Measurements from ENCODE around the gene PPAN.

PPAN gene

DNA sequence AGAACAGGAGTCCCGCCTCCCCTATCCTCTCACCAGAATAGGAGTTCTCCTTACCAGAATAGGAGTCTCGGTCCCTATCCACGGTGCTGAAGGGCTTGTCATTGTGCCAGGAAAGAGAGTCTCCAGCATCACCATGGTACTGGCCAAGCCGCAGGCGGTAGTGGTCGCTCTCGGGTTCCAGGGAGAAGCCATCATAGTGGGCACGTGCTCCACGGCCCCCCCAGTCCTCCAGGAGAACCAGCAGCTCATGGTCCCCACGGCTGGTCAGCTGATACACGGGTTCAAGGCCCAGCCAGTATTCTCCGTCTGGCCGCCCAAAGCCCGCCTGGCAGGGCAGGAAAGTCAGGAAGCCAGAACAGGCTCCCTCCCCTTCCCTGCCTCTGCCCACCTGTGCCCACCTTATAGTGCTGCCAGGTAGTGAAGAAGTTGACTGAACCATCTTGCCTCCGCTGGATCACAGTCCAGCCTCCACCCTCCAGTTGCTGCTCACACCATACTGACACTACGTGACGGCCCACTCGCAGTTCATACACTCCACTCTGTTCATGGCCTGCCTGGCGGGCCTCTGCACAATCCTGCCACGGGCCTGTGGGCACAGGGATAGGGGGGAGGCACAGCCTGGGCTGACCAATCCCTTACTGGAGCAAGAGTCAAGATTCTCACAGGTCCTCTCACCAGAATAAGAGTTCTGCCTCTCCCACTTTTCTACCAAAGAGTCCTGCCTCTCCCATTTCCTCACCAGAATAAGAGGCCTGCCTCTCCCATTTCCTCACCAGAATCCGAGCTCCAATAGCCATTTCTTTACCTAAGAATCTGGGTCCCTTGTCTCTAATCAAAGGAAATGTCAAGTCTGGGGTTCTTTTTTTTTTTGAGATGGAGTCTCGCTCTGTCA, 12.6 kb upstream of the PPAN start:
- no peak for DNase-seq

DNA sequence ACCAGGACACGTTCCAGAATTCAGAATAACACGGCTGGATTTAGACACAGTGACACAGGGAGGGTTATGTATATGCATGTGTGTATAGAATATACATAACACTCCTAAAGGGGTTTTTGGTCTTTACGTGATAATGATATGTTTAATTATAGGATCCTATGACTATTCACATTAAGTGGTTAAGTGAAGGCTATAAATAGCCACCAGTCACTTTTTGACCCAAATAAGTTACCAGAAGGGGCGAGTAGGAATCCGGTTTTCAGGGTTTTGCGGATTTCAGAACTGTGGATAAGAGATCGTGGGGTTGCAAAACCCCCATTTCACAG, 10.6 kb upstream of the PPAN start:
- DNase-seq: no peak

DNA sequence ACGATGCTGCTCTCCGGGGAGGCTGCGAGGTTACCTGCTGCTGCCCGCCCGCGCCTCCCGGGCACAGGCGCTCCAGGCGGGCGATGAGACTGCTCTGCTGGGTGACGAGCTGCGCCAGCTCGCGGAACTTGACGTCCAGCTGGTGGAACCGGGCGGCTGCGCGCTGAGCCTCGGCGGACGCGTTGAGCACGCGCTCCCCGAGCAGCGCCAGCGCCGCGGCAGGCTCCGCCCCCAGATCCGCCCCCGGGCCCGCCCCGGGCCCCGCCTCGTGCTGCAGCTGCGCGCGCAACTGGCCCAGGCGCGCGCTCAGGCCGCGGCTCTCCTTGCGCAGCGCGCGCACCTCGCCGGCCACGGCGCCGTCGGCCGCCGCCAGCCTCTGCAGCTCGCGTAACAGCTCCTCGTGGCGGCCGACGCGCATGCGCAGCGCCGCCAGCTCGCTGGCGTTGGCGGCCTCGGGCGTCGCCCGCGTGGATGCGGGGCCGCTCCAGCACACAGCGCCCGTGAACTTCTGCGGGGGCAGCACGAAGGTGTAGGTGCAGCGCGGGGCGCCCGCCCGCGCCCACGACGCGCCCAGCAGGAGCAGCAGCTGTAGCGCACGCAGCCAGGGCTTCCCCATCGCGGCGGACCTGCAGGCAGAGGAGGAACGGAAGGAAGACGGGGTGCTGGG, 10.1 kb upstream of the PPAN start:
- DNase-seq: peak; percentile 96

DNA sequence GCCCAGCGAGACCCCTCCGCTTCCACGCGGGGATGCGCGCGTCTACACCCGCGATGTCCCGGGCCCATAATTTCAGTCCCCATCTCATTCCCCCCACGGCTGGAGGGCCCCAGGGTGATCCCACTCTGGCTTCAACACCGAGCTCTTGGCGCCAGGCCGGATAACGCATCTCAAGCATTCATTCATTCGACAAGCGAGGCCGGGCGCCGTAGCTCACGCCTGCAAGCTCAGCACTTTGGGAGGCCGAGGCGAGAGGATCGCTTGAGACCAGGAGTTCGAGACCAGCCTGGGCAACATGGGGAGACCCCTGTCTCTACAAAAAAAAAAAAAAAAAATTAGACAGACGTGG, 9.6 kb upstream of the PPAN start:
- no peak for DNase-seq

DNA sequence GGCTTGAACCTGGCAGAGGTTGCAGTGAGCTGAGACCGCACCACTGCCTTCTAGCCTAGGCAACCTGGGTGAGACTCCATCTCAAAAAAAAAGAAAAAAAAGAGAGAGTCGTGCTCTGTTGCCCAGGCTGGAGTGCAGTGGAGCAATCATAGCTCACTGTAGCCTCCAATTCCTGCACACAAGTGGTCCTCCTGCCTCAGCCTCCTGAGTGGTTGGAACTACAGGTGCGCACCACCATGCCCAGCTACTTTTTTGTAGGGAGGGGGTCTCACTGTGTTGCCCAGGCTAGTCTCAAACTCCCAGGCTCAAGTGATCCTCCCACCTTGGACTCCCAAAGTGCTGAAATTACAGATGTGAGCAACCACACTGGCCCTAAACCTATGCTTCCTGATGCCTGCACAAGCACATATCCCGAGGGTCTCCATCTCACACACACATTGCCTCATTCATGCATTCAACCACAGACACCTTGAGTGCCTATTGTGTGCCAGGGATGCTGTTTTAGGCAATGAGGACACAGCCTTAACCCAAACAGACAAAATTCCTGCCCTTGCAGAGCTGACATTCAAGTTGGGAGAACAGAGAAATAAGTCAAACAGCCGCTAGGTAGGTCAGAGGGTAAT, 5.9 kb upstream of the PPAN start:
- no peak for DNase-seq

DNA sequence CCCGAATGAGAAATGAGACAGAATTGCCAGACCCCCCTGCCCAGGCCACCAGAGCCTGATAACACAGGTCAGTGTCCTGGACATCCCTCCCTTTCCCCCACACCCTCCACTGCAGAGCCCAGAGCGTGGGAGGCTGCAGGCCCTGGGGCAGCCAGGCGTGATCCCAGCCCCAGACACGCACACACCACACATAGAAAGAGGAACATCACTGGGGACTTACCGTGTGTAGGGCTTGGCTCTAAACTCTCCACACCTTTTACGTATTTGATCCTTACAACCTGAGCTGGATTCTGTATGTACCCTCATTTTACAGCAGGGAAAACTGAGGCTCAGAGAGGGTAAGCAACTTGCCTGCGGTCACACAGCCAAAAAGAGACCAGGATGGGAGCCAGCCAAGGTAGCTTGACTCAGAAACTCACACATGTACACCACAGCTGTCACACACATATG, 3.4 kb upstream of the PPAN start:
- no peak for DNase-seq

DNA sequence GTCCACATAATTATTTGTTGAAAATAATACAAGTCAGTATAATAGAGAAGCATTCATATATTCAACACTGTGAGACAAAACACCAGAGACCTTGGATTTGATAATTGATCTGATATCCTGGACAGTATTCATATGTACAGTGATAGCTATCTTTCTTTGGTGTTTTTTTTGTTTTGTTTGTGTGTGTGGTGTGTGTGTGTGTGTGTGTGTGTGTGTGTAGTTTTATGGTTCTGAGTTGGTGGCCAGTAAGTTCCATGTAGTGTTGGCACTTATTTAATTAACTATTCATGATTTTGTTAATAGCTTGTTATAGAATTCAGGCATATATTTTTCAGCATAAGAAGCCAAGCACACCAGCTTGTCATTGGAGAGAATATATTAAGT, 2.0 kb upstream of the PPAN start:
- no peak for DNase-seq

DNA sequence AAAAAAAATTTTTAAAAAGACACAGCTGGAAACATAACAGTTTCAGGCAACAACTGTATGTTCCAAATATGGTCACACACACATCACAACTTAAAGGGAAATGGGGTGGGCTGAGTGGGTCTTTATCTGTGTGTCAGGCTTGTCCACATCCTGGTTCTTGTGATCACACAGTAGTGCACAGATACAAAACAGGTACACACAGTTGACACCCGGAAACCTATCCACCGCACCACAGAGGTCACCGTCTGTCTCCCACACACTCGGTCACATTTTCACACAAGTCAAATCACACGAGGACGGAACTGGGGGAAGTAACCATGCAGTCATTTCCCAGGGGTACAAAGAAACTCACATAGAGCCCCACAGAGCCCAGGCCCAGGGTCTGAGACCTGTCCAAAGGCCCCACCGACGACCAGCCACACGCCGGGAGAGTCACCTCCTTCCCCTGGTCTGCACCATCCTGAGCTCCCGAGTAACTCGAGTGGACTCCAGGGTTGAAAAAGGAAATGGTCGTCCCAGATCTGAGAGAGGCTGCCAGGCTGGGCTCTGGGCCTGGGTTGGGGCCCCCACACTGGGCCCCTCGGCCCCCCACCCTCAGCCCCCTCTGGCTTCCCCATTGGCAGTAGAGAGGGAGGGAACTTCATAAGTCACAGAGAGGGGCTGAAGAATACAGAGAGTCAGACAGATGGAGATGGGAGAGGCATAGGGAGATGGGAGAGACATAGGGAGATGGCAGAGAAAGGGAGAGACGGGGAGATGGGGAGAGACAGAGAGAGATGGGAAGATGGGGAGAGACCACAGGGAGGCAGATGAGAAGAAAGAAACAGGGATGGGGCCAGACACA, 1.3 kb upstream of the PPAN start:
- DNase-seq: peak; percentile 90

DNA sequence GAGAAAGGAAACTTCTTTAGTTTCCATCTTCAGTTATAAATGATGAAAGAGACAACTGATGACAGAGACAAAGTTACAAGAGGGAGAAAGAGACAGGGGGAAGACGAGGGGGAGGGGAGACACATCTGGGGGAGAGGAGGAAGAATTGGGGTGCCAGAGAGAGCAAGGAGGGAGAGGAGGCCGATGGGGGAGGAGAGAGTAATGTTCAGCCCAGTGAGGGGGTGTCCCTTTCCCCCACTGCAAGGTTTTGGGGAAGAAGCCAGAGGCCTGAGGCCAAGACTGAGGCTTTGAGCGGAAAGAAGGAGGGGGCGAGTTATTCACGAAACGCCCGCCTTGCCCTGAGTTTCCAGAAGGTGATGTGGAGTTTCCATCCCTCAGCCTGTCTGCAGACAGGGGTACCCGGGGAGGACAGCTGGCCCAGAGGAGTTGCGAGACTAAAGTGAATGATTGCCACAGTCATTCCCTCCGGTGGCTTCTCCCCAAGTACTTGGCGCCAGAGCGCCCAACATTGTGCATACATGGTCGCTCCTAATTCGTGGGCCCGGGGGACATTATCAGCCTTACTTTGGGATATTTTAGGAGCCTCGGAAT, 558 bp upstream of the PPAN start:
- peak; percentile 92 for DNase-seq

DNA sequence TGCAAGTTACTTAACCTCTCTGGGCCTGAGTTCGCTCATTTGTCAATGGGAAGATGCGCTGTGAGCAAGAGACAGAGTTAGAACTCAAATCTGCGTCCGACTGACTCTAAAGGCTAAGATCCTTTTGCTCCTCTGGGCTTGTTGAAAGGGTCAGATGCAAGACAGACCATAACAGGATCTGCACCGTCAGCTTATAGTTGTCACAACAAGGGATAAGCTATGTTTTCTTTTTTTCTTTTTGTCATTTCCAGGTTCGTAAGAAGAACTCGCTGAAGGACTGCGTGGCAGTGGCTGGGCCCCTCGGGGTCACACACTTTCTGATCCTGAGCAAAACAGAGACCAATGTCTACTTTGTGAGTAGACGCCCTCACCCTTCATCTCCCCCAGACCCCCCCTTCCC, 1.1 kb downstream of the PPAN start:
- no peak for DNase-seq

DNA sequence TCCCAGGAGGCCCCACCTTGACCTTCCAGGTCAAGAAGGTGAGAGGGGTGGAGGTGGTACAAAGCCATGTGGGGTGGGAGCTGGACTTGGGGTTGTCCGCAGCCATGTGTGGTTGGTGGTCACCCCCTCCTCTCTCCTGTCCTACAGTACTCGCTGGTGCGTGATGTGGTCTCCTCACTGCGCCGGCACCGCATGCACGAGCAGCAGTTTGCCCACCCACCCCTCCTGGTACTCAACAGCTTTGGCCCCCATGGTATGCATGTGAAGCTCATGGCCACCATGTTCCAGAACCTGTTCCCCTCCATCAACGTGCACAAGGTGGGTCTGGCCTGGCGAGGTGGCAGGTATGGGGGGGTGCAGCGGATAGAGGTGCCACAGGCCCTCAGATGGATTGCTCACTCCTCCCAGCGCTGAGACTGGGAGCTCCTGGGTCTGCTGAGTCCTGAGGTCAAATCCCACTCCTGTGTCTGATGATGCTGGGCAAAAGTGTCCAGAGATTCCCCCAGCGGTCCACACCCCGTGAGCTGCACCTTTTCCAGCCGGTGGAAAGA, 1.7 kb downstream of the PPAN start:
- no peak for DNase-seq

DNA sequence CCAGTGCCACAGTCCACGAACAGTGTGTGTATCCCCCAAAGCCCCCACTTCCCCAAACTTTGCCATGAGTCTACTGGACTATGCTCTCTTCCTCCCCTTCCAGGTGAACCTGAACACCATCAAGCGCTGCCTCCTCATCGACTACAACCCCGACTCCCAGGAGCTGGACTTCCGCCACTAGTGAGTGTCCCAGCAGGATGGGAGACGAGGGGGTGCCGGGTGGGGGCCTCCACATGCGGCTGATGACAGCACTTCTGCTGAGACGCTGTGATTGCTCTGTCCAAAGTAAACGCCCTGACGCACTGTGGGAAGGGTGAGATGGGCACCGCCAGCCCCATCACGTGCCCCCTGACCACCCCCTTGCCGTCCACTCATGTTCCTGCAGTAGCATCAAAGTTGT, 3.4 kb downstream of the PPAN start:
- no peak for DNase-seq

DNA sequence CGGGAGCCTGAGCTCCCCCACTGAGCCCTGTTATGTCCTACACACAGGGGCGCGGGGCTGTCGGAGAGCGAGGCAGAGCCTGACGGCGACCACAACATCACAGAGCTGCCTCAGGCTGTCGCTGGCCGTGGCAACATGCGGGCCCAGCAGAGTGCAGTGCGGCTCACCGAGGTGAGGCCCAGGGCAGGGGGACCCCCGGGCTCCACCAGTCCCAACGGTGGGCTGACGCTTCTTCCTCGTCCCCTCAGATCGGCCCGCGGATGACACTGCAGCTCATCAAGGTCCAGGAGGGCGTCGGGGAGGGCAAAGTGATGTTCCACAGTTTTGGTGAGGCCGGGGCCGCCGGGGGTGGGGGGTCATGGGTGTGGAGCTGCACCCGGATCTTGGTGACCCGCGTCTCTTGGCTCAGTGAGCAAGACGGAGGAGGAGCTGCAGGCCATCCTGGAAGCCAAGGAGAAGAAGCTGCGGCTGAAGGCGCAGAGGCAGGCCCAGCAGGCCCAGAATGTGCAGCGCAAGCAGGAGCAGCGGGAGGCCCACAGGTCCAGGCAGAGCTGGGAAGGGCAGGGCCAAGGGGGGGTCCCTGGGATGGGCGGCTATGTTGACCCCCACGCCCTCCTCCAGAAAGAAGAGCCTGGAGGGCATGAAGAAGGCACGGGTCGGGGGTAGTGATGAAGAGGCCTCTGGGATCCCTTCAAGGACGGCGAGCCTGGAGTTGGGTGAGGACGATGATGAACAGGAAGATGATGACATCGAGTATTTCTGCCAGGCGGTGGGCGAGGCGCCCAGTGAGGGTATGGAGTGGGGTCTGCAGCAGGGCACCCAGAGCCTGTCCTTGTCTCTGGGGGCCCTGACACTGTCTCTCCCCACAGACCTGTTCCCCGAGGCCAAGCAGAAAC, 4.2 kb downstream of the PPAN start:
- DNase-seq: no peak

DNA sequence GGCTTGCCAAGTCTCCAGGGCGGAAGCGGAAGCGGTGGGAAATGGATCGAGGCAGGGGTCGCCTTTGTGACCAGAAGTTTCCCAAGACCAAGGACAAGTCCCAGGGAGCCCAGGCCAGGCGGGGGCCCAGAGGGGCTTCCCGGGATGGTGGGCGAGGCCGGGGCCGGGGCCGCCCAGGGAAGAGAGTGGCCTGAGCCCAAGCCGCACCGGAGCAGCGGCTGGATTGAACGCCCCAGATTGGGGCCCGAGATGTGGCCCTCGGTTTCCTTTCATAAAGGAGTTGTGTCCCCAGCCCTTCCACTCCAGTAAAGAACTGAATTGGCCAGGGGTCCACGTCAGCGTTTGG, 4.8 kb downstream of the PPAN start:
- no peak for DNase-seq

DNA sequence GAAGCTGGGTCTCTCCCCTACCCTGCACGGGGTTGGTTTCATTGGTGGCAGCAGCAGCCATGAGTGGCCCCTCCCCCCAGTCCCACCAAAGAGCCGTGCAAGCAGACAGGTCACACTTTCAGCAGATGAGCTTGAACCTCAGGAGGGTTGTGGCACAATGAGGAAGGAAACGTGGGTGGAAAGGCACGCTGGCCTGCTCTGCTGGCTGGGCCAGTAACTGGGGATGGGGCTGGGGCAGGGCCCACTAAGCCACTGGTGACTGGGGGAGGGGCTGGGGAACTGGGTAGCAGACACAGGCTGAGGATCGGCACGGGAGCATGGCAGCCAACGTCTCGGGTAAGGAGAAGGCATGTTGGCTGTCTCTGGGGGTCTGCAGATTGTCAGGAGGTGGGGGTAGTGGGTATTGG, 5.2 kb downstream of the PPAN start, which contains the start of gene P2RY11:
TSS of gene P2RY11 (plus strand) at position 289 of the 407 bp plus-strand sequence. CDS start at position 318, 29 bp downstream.
- DNase-seq: peak; percentile 73

DNA sequence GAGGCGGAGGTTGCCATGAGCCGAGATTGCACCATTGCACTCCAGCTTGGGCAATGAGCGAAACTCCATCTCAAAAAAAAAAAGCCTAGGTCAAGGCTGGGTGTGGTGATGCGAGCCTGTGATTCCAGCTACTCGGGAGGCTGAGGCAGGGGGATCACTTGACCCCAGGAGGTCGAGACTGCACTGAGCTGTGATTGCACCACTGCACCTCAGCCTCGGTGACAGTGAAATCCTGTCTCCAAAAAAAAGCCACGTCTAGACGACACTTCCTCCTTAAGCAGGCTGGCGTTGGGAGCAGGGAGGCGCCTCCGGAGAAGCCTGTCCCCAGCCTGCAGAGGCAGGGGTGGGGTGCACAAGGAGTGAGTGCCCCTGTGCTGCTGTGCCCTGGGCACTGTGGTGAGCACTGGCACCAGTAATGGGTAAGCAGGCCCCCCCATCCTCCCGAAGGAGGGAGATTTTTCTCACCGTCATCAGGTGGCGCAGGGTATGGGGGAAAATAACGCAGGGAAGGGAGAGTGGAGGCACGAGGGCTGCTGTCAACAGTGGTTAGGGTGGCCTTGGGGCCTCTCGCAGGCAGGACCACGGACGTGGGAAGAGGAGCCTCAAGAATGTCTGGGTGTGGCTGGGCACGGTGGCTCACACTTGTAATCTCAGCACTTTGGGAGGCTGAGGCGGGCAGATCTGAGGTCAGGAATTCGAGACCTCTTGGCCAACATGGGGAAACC, 6.0 kb downstream of the PPAN start:
- peak; percentile 83 for DNase-seq

DNA sequence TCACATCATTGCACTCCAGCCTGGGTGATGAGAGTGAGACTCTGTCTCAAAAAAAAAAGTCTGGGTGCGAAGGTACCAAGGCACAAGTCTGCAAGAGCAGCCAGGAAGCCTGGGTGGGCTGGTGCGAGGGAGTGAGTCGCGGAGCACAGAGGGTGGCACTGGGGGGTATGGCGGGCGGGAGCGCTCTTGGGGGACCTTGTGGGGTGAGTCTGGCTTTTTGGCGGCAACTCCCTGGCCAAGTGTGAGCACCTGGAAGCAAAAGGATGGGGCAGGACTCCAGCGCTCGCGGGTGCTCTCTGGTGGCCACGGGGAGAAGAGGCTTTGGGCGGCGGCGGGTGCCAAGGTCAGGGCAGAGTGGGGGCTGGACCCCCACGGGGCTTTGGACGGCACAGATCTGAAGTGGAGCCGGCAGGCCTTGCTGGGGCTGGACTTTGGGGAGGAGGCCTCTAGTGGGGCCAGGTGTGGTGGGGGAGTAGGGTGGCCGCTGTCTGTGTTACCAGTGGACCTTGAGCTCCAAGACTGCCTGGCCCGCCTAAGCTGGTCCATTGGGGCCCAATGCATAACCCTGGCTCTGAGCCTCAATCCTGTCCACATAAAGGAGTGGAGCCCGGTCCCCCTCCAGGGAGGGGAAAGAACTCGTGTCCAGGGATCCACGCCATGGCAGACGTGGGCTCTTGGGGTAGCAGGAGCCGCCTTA, 6.9 kb downstream of the PPAN start:
- DNase-seq: peak; percentile 88

DNA sequence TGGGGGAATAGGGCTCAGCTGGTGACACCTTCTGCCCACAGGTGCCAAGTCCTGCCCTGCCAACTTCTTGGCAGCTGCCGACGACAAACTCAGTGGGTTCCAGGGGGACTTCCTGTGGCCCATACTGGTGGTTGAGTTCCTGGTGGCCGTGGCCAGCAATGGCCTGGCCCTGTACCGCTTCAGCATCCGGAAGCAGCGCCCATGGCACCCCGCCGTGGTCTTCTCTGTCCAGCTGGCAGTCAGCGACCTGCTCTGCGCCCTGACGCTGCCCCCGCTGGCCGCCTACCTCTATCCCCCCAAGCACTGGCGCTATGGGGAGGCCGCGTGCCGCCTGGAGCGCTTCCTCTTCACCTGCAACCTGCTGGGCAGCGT, 7.4 kb downstream of the PPAN start:
- DNase-seq: no peak

DNA sequence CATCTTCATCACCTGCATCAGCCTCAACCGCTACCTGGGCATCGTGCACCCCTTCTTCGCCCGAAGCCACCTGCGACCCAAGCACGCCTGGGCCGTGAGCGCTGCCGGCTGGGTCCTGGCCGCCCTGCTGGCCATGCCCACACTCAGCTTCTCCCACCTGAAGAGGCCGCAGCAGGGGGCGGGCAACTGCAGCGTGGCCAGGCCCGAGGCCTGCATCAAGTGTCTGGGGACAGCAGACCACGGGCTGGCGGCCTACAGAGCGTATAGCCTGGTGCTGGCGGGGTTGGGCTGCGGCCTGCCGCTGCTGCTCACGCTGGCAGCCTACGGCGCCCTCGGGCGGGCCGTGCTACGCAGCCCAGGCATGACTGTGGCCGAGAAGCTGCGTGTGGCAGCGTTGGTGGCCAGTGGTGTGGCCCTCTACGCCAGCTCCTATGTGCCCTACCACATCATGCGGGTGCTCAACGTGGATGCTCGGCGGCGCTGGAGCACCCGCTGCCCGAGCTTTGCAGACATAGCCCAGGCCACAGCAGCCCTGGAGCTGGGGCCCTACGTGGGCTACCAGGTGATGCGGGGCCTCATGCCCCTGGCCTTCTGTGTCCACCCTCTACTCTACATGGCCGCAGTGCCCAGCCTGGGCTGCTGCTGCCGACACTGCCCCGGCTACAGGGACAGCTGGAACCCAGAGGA, 7.9 kb downstream of the PPAN start:
- DNase-seq: no peak

Measured in activated effector memory CD4-positive, alpha-beta T cell treated with anti-CD3 and anti-CD28 coated beads, Interleukin-2, amount 50 U/mL, for 16 hours (primary cell).